K562 (cell line): ENCODE data around the gene KNCN. TPM values are rescaled to one million over a fixed set of nuclear protein-coding genes. Genes with fewer than 3 reads are reported as not detected.

Experiments
- ARID4B ChIP-seq: sonication (generic); formaldehyde crosslinking; IDR thresholded peaks from 2 replicates; pipeline ENCODE4 v1.8.0; 2022; ENCODE audit warnings: mild to moderate bottlenecking, missing genetic modification reagents
- ATF3 ChIP-seq, 2 experiments: fragments of 450-650 bp in 1 of 2; sonication (generic) in 1 of 2; formaldehyde crosslinking in 1 of 2; IDR thresholded peaks in 1 of 2; conservative IDR thresholded peaks in 1 of 2; 2 replicates each; pipeline versions ENCODE4 v1.6.1 to v1.8.1; 2016 to 2023; ENCODE audit warnings: mild to moderate bottlenecking in 2 of 2, moderate library complexity in 2 of 2, inconsistent platforms in 1 of 2, missing genetic modification reagents in 1 of 2
- CBX8 ChIP-seq: fragments of 200-600 bp; sonication (generic); IDR thresholded peaks from 2 replicates; pipeline ENCODE4 v1.6.1; 2012; ENCODE audit warnings: borderline replicate concordance, mixed run types, low read depth, mild to moderate bottlenecking, moderate library complexity, mixed read lengths, low read length, control low read depth, inconsistent platforms; ENCODE audit not compliant: poor library complexity, severe bottlenecking; ENCODE audit errors: extremely low read depth
- CC2D1A ChIP-seq: fragments of 450-650 bp; IDR thresholded peaks from 2 replicates; pipeline ENCODE4 v1.6.1; 2017; ENCODE audit warnings: mild to moderate bottlenecking
- ERF ChIP-seq: fragments of 450-650 bp; formaldehyde crosslinking; IDR thresholded peaks from 2 replicates; pipeline ENCODE4 v1.4.0; 2020; ENCODE audit warnings: mild to moderate bottlenecking, mixed read lengths
- GTF3C2 ChIP-seq: IDR thresholded peaks from 3 replicates; pipeline ENCODE4 v1.6.1; 2011; ENCODE audit warnings: borderline replicate concordance, mild to moderate bottlenecking, moderate library complexity; ENCODE audit not compliant: insufficient read length; ENCODE audit errors: extremely low read depth
- HMGN3 ChIP-seq: IDR thresholded peaks from 2 replicates; pipeline ENCODE4 v1.6.1; 2011; ENCODE audit warnings: borderline replicate concordance, low read depth, mild to moderate bottlenecking, mixed read lengths, low read length; ENCODE audit not compliant: insufficient read length; ENCODE audit errors: extremely low read depth
- NR2C1 ChIP-seq, 2 experiments: fragments of 450-650 bp; IDR thresholded peaks; 2 replicates each; pipeline ENCODE4 v1.6.1; 2017; ENCODE audit warnings: mild to moderate bottlenecking in 2 of 2, antibody characterized with exemption in 1 of 2, inconsistent platforms in 1 of 2, missing compliant biosample characterization in 1 of 2, missing genetic modification characterization in 1 of 2
- NR4A1 ChIP-seq, 2 experiments: fragments of 250-450 bp in 1 of 2; fragments of 450-650 bp in 1 of 2; sonication (Bioruptor Pico) in 1 of 2; IDR thresholded peaks; 2 replicates each; pipeline versions ENCODE4 v1.4.0 to v1.6.1; 2016 to 2020; ENCODE audit warnings: mild to moderate bottlenecking in 2 of 2, missing compliant biosample characterization in 1 of 2, missing genetic modification characterization in 1 of 2, moderate library complexity in 1 of 2
- PCBP1 ChIP-seq: fragments of 200-400 bp; formaldehyde crosslinking; IDR thresholded peaks from 2 replicates; pipeline ENCODE4 v1.6.1; 2018; ENCODE audit warnings: mild to moderate bottlenecking, low read depth, low read length; ENCODE audit not compliant: poor library complexity, severe bottlenecking
- POU5F1 ChIP-seq: fragments of 150-350 bp; IDR thresholded peaks from 2 replicates; pipeline ENCODE4 v1.6.1; 2014; ENCODE audit warnings: borderline replicate concordance, low read length, low read depth, mild to moderate bottlenecking; ENCODE audit not compliant: partially characterized antibody
- TEAD1 ChIP-seq, 2 experiments: fragments of 450-650 bp in 1 of 2; sonication (generic) in 1 of 2; formaldehyde crosslinking; IDR thresholded peaks; 2 replicates each; pipeline versions ENCODE4 v1.4.0 to v1.8.0; 2020 to 2022; ENCODE audit warnings: mild to moderate bottlenecking in 2 of 2, missing genetic modification reagents in 1 of 2
- THRAP3 ChIP-seq: fragments of 450-650 bp; IDR thresholded peaks from 2 replicates; pipeline ENCODE4 v1.6.1; 2016; ENCODE audit warnings: mild to moderate bottlenecking, inconsistent platforms, borderline replicate concordance
- ZBTB17 ChIP-seq: fragments of 450-650 bp; formaldehyde crosslinking; IDR thresholded peaks from 2 replicates; pipeline ENCODE4 v1.4.0; 2020; ENCODE audit warnings: mild to moderate bottlenecking
- ZNF175 ChIP-seq: fragments of 200-800 bp; sonication (Bioruptor generic); IDR thresholded peaks from 2 replicates; pipeline ENCODE4 v1.6.1; 2016; ENCODE audit warnings: low read depth, mild to moderate bottlenecking, missing genetic modification characterization, missing compliant biosample characterization
- ZNF79 ChIP-seq: fragments of 250-450 bp; sonication (Bioruptor Pico); IDR thresholded peaks from 2 replicates; pipeline ENCODE4 v1.4.0; 2020; ENCODE audit warnings: low read depth, mild to moderate bottlenecking, moderate library complexity
- polyA plus RNA-seq, 8 experiments: library from polyadenylated mRNA; depleted of rRNA in 4 of 8; stranded (reverse) in 5 of 8; unstranded in 3 of 8; fragments of >200 nt; fragmentation: Nextera tagmentation in 2 of 8; fragmentation: Illumina TruSeq in 1 of 8; extraction: Ambion mirVana in 2 of 8; extraction: Trizol in 1 of 8; gene quantifications; 2 replicates each; pipeline versions ENCODE4 v1.2.1 to v1.2.3, GENCODE V29; 2011 to 2014; ENCODE audit warnings: inconsistent platforms in 1 of 8, missing spikeins in 1 of 8
- total RNA-seq, 7 experiments: library from RNA; depleted of rRNA in 6 of 7; stranded (reverse); fragments of >200 nt in 6 of 7; fragmentation: Illumina TruSeq in 2 of 7; extraction: Trizol in 2 of 7; gene quantifications; 2 replicates each; pipeline versions ENCODE4 v1.2.1 to v1.2.3, GENCODE V29; 2011 to 2021; ENCODE audit warnings: low replicate concordance in 1 of 7

Gene KNCN
- total and polyA plus RNA-seq, 9 of the 15 experiments (the other 6 are each of a cell fraction or from before 2014, with no cell fraction given): not detected

GRCh38 chr1:46527474-46528296 is 23.8 kb downstream of the KNCN start (continued):
- TF ChIP-seq ARID4B (no peak), ATF3 (IDR thresholded peaks at IDR 0.05) (peak; percentile 94), ATF3 (CRISPR knock-in tag; conservative IDR thresholded peaks at IDR 0.05) (no peak; the same call in 1 of the 2 replicates), NR2C1 (IDR thresholded peaks at IDR 0.05) (peak; percentile 82), NR2C1 (tag; IDR thresholded peaks at IDR 0.05) (peak; percentile 88), ZNF175 (CRISPR knock-in tag) (no peak), CBX8 (no peak), NR4A1 (CRISPR knock-in tag; IDR thresholded peaks at IDR 0.05) (no peak), NR4A1 (tag; IDR thresholded peaks at IDR 0.05) (peak; percentile 13), GTF3C2 (no peak), HMGN3 (peak; percentile 45), CC2D1A (peak; percentile 95), ERF (no peak), POU5F1 (no peak), THRAP3 (peak; percentile 44; the same call in 1 of the 2 replicates), ZNF79 (CRISPR knock-in tag) (no peak), ZBTB17 (no peak), PCBP1 (no peak), TEAD1 (CRISPR knock-in tag; IDR thresholded peaks at IDR 0.05) (peak in 1 of 2 experiments; percentile 71; a peak in 2 of 4 replicates)
